Measurements from ENCODE around the gene BLNK.
A peak's percentile ranks its signal among the peaks of the same experiment; 100 is the strongest.

BLNK gene

DNA sequence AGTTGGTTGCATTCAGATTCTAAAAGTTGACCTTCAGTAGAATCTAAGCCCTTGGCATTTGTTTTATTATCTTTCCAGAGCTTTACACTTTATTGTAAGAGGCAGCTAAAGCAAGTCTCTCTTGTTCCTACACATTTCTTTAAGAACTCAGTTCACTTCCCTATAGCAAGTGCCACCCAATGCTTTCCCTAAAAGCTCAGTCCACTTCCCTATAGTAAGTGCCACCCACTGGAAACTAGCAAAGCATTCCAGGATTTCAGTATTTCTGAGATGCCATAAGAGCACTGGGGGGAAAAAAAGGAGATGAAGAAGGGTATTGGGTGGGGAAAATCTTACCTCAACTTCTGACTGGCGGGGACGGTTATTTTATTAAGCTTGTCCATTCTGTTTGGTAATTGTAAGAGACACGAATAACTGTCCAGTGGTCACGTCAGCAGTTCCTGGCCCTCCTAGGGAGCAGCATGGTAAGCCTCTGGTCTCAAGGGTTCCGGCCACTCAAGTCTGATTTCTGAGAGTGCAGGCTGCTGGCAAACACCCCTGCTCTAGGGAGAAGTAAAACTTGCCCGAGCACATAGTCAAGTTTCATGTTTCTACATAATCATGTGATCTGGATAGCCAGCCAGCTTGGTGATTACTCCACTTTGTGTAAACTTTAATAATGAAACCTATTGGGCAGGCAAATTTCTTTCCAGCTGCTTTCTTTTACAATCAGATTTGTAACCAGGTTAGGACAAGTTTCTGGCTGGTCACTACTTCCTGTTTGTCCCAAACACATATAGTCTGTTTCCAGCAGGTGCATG is at the start of gene BLNK:
BLNK (minus strand) TSS at position 554 of the 800 bp plus-strand sequence; CDS start at position 383, 171 bp downstream.
- no peak for DNase-seq
- Histone ChIP-seq H3K36me3 (replicated peaks) (no peaks in the 10 kb centered on the region), H3K27ac (no peak within 1 kb of the TSS), H3K27me3 (replicated peaks) (no peaks in the 10 kb centered on the region), H3K4me3 (ENCODE audit: low read depth, low read length) (no peak within 1 kb of the TSS)
- in situ Hi-C loops (cut with HindIII; ENCODE audit: low pct_ligation_motif_present, low sequenced_read_pairs), result no loop called here
- TF ChIP-seq, protein P1, sequence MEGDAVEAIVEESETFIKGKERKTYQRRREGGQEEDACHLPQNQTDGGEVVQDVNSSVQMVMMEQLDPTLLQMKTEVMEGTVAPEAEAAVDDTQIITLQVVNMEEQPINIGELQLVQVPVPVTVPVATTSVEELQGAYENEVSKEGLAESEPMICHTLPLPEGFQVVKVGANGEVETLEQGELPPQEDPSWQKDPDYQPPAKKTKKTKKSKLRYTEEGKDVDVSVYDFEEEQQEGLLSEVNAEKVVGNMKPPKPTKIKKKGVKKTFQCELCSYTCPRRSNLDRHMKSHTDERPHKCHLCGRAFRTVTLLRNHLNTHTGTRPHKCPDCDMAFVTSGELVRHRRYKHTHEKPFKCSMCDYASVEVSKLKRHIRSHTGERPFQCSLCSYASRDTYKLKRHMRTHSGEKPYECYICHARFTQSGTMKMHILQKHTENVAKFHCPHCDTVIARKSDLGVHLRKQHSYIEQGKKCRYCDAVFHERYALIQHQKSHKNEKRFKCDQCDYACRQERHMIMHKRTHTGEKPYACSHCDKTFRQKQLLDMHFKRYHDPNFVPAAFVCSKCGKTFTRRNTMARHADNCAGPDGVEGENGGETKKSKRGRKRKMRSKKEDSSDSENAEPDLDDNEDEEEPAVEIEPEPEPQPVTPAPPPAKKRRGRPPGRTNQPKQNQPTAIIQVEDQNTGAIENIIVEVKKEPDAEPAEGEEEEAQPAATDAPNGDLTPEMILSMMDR (IDR thresholded peaks at IDR 0.05; ENCODE audit: low read depth, low read length, missing control alignments), result no peak

DNA sequence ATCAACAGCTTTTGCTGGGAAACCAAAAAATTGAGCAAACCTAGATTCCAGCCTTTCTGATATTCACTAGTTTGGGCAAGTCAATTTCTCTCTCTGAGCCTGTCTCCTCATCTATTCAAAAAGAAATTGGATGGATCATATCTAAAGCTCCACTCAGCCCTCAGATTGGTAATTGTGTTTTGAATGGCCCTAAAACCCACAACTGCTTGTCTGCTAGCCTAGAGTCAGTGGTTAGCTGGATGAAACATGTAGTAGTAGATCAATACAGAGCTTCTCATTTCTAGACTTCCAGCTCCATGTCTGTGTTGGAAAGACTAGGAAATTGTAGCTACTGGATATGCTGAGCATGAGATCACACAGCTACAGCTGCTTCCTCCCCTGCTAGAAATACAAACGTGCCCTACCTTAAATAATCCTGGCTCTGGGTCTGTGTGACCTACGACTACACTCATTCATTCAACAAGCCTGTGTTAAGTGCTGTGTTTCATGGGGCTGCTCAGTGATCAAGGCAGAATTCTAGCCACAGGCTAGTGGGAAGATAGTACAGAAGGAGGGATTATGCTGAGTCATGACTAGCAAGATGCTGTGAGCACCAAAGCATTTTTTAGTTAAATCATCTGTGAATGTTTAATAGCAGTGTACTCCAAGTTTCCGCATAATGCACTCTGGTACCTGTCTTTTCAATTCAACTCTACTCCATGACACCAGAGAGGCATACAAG is 48.5 kb upstream of the BLNK start:
- Histone ChIP-seq H3K36me3 (replicated peaks) (no peaks in the 10 kb centered on the region), H3K4me3 (ENCODE audit: low read depth, low read length) (no peak overlapping the region), H3K27ac (no peak overlapping the region), H3K27me3 (replicated peaks) (no peaks in the 10 kb centered on the region)
- TF ChIP-seq, protein P1 (IDR thresholded peaks at IDR 0.05; ENCODE audit: low read depth, low read length, missing control alignments), result no peak
- in situ Hi-C loops (cut with HindIII; ENCODE audit: low pct_ligation_motif_present, low sequenced_read_pairs), result no loop called here
- peak; percentile 7 for DNase-seq

DNA sequence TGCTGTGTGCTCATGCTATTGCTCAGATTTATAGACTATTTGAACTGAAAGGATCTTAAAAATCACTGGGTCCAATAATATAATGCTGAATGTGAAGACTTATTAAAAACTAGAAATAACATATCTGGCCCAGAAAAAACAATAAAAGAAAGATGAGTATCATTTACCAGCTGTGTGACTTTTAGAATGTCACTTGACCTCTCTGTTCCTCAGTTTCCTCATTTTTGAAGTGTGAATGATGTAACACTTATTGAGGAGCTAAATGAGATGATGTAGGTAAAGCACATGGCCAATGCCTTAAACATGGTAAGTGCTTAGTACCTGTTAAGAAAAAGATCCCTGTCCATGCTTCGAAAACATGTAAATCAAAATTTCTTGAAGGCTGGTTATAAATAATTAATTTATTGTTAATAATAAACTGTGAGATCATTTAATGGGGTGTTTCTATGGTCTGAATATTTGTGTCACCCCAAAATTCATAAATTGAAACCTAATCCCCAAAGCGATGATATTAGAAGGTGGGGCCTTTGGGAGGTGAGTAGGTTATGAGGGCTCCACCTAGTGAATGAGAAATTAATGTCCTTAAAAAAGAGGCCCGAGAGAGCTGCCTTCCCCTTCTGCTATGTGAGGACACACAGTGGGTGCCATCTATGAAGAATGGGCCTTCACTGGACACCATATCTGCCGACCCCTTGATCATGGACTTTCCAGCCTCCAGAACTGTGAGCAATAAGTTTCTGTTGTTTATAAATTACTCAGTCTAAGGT is 45.9 kb upstream of the BLNK start:
- in situ Hi-C loops (cut with HindIII; ENCODE audit: low pct_ligation_motif_present, low sequenced_read_pairs), result no loop called here
- no peaks in the 10 kb centered on the region for H3K36me3 ChIP-seq (replicated peaks)
- TF ChIP-seq, protein P1 (IDR thresholded peaks at IDR 0.05; ENCODE audit: low read depth, low read length, missing control alignments), result no peak

DNA sequence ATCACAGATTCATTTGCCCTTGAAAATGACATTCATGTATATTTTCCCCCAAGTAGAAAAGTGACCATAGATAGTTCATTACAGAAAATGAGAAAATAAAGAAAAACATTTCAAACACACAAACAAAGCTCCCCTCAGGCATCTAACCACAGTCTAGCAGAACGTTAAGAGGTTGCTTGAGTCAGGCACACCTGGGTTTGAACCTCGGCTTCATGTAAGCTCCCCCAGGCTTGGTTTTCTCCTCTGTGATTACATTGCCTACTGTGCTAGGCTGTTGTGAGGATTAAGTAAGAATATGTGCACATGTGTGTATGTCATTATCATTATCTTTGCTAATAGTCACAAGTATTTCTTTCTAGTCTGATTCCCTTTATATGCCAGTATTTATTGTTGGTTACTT is 42.0 kb upstream of the BLNK start:
- no peaks in the 10 kb centered on the region for H3K27me3 ChIP-seq (replicated peaks)
- H3K4me3 ChIP-seq (ENCODE audit: low read depth, low read length), result no peak overlapping the region
- TF ChIP-seq, protein P1 (IDR thresholded peaks at IDR 0.05; ENCODE audit: low read depth, low read length, missing control alignments), result no peak
- no peak overlapping the region for H3K27ac ChIP-seq
- in situ Hi-C loops (cut with HindIII; ENCODE audit: low pct_ligation_motif_present, low sequenced_read_pairs), result no loop called here
- no peaks in the 10 kb centered on the region for H3K36me3 ChIP-seq (replicated peaks)
- no peak for DNase-seq

More for the DNA sequence above, 45.9 kb upstream of the BLNK start:
- no peak for DNase-seq
- H3K27ac ChIP-seq, result no peak overlapping the region
- H3K4me3 ChIP-seq (ENCODE audit: low read depth, low read length), result no peak overlapping the region
- no peaks in the 10 kb centered on the region for H3K27me3 ChIP-seq (replicated peaks)

DNA sequence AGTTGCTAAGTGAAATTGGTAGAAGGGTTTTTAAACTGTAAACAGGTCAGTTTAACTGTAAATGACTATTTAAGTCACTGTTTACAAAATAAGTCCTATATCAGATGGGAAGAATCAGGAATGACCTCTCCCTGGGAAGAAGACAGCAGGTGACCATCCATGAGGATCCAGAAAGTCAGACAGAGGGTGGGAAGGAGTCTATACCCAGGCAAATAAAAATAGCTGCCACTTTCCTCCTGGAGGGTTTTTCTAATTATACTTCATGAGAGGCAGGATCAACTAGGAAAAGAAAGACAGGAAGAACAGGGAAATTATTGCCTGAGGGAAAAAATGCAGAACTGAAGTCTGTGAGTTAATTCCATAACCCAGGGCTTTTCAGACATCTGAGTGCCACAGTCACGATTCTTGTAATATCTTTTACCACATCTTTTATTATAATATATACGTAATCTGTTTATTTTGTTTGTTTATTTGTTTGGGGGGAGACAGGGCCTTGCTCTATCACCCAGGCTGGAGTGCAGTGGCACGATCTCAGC is 39.9 kb upstream of the BLNK start:
- Histone ChIP-seq H3K36me3 (replicated peaks) (no peaks in the 10 kb centered on the region), H3K27me3 (replicated peaks) (no peaks in the 10 kb centered on the region), H3K27ac (no peak overlapping the region), H3K4me3 (ENCODE audit: low read depth, low read length) (no peak overlapping the region)
- DNase-seq, result no peak
- in situ Hi-C loops (cut with HindIII; ENCODE audit: low pct_ligation_motif_present, low sequenced_read_pairs), result no loop called here
- TF ChIP-seq, protein P1 (IDR thresholded peaks at IDR 0.05; ENCODE audit: low read depth, low read length, missing control alignments), result no peak

Measured in brain microvascular endothelial cell (primary cell).